Parathyroid adenoma (tissue), 2 donors: ENCODE results near the gene GRIK3.
"Not testable (repeated sequence)": the region's sequence is repeated elsewhere in the genome, so short reads cannot be mapped to it uniquely, and the experiment has no call there.

ENCODE experiments used
- H2AFZ ChIP-seq: fragments of 300-600 bp; sonication (generic); one replicate; pipeline ENCODE4 v1.7.0; 2017; ENCODE audit warnings: antibody characterized with exemption, mild to moderate bottlenecking
- H3K27ac ChIP-seq: fragments of 300-600 bp; sonication (generic); one replicate; pipeline ENCODE4 v1.7.0; 2017
- H3K27me3 ChIP-seq: fragments of 300-600 bp; sonication (generic); one replicate; pipeline ENCODE4 v1.7.0; 2017; ENCODE audit warnings: low read length; ENCODE audit not compliant: control insufficient read depth, insufficient read depth
- H3K36me3 ChIP-seq: fragments of 300-600 bp; sonication (generic); one replicate; pipeline ENCODE4 v1.7.0; 2017; ENCODE audit warnings: low read length; ENCODE audit not compliant: control insufficient read depth, insufficient read depth
- H3K4me1 ChIP-seq: fragments of 300-600 bp; sonication (generic); one replicate; pipeline ENCODE4 v1.7.0; 2017; ENCODE audit warnings: control low read depth
- H3K4me2 ChIP-seq: fragments of 300-600 bp; sonication (generic); one replicate; pipeline ENCODE4 v1.7.0; 2017; ENCODE audit warnings: low read length
- H3K4me3 ChIP-seq: fragments of 300-600 bp; sonication (generic); one replicate; pipeline ENCODE4 v1.7.0; 2017; ENCODE audit warnings: low read depth, low read length
- H3K79me2 ChIP-seq: fragments of 300-600 bp; sonication (generic); one replicate; pipeline ENCODE4 v1.7.0; 2017; ENCODE audit warnings: control low read depth
- H3K9ac ChIP-seq: fragments of 300-600 bp; sonication (generic); one replicate; pipeline ENCODE4 v1.7.0; 2017; ENCODE audit warnings: mild to moderate bottlenecking
- H3K9me3 ChIP-seq: fragments of 300-600 bp; sonication (generic); one replicate; pipeline ENCODE4 v1.7.0; 2017; ENCODE audit warnings: low read length; ENCODE audit not compliant: control insufficient read depth
- TF ChIP-seq, protein P1 (sequence below): fragments of 300-600 bp; sonication (generic); IDR thresholded peaks from one replicate; pipeline ENCODE4 v1.7.0; 2017; ENCODE audit warnings: antibody characterized with exemption, mild to moderate bottlenecking
- donor health status: primary hyperparathyroidism.

Gene GRIK3

DNA sequence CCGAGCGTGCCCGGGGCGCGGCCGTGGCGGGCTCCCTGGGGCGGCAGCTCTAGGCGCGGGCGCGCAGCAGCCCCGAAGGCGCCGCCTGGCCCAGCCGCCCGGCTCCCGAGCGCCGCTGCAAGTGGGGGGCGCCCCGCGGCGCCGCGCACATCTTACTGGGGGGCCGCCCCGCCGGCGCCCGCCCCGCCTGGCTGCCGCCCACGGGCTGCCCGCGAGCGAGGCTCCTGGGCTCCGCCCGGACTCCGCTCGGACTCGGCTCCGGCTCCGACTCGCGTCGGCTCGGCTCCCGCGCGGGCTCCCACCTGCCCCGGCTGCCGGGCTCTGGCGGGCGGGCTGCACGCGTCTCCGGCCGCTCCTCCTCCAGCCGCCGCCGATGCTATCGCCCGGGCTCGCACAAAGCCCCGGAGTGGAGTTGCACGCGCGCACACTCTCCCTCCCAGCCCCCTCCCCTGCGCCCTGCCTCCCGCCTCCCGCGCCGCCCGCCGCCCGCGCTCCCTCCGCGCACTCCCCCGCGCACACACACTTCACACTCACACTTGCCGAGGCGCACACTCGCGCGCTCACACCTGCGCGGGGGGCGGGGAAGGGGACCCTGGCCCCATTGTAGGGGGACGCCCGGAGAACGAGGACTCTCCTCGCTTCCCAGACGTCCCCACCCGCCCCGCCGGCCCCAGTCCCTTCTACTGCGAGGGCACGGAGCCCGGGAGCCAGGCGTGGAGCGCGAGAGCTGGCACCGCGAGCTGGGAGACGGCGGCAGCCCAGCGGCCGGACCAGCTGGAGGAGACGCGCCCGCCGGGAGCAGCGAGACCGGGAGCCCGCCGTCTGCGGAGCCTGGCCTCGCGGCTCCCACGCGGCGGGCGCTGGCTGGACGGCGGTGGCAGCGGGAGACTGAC lies at the start of gene GRIK3:
Gene GRIK3 (minus strand): TSS at position 395 of the 893 bp plus-strand sequence. CDS start 407 bp downstream, outside the sequence.
- no peak within 1 kb of the TSS for H3K9ac ChIP-seq
- H2AFZ ChIP-seq: no peak within 1 kb of the TSS
- no peaks in the 10 kb centered on the region for H3K36me3 ChIP-seq
- H3K27ac ChIP-seq: no peak within 1 kb of the TSS
- H3K27me3 ChIP-seq: peaks cover 9% of the 10 kb centered on the region
- H3K4me2 ChIP-seq: peak within 1 kb of the TSS; percentile 31
- no peaks in the 10 kb centered on the region for H3K4me1 ChIP-seq
- no peaks in the 10 kb centered on the region for H3K9me3 ChIP-seq
- H3K79me2 ChIP-seq: no peaks in the 10 kb centered on the region
- TF ChIP-seq, protein P1, sequence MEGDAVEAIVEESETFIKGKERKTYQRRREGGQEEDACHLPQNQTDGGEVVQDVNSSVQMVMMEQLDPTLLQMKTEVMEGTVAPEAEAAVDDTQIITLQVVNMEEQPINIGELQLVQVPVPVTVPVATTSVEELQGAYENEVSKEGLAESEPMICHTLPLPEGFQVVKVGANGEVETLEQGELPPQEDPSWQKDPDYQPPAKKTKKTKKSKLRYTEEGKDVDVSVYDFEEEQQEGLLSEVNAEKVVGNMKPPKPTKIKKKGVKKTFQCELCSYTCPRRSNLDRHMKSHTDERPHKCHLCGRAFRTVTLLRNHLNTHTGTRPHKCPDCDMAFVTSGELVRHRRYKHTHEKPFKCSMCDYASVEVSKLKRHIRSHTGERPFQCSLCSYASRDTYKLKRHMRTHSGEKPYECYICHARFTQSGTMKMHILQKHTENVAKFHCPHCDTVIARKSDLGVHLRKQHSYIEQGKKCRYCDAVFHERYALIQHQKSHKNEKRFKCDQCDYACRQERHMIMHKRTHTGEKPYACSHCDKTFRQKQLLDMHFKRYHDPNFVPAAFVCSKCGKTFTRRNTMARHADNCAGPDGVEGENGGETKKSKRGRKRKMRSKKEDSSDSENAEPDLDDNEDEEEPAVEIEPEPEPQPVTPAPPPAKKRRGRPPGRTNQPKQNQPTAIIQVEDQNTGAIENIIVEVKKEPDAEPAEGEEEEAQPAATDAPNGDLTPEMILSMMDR: no peak
- H3K4me3 ChIP-seq: no peak within 1 kb of the TSS

DNA sequence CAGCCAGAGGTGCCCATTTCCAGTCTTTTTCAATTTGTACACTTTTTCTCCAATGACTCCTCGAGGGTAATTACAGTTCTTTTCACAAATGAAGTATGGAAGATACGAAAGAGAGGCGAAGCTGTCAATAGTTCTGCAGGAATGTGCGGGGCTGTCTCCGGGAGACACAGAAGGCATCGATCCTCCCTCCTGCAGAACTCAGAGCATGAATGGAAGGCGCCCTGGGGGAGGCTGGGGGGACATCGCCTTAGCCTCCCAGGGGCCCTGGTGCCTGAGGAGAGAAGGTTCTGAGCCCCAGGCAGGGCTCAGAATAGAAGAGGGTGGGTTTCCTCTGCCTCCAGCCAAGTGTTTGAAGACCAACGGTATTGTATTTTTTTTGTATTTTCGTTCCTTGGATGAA lies 49.7 kb upstream of the GRIK3 start:
- Histone ChIP-seq H3K9me3 (no peaks in the 10 kb centered on the region), H3K4me3 (no peak overlapping the region), H3K4me1 (no peaks in the 10 kb centered on the region), H2AFZ (no peak overlapping the region), H3K9ac (no peak overlapping the region), H3K4me2 (no peak overlapping the region), H3K79me2 (no peaks in the 10 kb centered on the region), H3K36me3 (no peaks in the 10 kb centered on the region), H3K27me3 (no peaks in the 10 kb centered on the region), H3K27ac (no peak overlapping the region)
- TF ChIP-seq, protein P1: no peak

DNA sequence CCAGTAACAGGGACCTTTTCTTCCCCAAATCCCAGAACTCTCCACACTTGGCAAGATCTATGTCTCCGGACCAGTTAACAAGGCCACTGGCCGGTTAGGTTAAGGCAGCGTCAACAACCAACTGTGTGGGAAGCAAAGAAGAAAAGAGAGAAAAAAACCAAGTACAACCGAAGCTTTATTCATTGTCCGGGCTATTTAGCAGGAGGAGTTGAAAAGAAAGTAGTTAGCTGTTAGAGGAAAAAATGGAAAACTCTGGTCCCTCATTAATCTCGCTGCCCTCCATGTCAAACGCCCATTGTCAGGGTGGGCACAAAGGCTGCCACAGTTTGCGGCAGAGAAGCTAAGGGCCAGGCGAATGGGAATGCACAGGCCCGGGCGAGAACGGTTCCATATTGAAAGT lies 49.3 kb upstream of the GRIK3 start:
- no peaks in the 10 kb centered on the region for H3K27me3 ChIP-seq

DNA sequence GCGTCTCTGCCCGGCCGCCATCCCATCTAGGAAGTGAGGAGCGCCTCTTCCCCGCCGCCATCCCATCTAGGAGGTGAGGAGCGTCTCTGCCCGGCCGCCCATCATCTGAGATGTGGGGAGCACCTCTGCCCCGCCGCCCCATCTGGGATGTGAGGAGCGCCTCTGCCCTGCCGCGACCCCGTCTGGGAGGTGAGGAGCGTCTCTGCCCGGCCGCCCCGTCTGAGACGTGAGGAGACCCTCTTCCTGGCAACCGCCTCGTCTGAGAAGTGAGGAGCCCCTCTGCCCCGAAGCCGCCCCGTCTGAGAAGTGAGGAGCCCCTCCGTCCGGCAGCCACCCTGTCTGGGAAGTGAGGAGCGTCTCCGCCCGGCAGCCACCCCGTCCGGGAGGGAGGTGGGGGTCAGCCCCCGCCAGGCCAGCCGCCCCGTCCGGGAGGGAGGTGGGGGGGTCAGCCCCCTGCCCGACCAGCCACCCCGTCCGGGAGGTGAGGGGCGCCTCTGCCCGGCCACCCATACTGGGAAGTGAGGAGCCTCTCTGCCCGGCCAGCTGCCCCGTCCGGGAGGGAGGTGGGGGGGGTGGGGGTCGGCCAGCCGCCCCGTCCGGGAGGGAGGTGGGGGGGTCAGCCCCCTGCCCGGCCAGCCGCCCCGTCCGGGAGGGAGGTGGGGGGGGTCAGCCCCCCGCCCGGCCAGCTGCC lies 46.1 kb upstream of the GRIK3 start:
- H3K9ac ChIP-seq, H3K27ac ChIP-seq, H3K79me2 ChIP-seq, H2AFZ ChIP-seq, H3K36me3 ChIP-seq, H3K27me3 ChIP-seq, H3K4me1 ChIP-seq, H3K4me3 ChIP-seq, H3K4me2 ChIP-seq, H3K9me3 ChIP-seq: not testable (repeated sequence)

More for the DNA sequence above, 49.3 kb upstream of the GRIK3 start:
- TF ChIP-seq, protein P1: no peak
- no peaks in the 10 kb centered on the region for H3K9me3 ChIP-seq
- H2AFZ ChIP-seq: no peak overlapping the region
- no peak overlapping the region for H3K4me2 ChIP-seq
- no peak overlapping the region for H3K27ac ChIP-seq
- H3K4me3 ChIP-seq: no peak overlapping the region
- H3K79me2 ChIP-seq: no peaks in the 10 kb centered on the region
- no peak overlapping the region for H3K9ac ChIP-seq
- H3K36me3 ChIP-seq: no peaks in the 10 kb centered on the region
- no peaks in the 10 kb centered on the region for H3K4me1 ChIP-seq

DNA sequence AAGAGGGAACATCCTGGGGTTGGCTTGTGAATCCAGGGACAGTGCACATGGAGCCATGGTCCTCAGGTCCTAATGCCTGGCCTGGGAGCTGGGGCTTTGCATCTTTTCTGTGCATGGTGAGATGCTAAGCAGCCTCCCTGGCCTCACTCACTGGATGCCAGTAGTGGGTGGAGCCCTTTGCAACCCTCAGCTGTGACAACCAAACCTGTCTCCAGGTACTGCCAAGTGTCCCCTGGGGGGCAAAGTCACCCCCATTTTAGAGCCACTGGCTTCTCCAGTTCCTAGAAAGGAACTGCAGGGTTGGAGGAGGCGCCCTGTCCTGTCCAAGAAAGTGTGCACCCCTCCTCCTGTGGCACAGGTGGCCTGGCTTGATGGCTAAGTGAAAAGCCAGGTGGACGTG lies 44.6 kb upstream of the GRIK3 start:
- Histone ChIP-seq H3K27me3 (no peaks in the 10 kb centered on the region), H3K4me2 (no peak overlapping the region), H3K36me3 (no peaks in the 10 kb centered on the region), H2AFZ (no peak overlapping the region), H3K4me3 (no peak overlapping the region), H3K4me1 (no peaks in the 10 kb centered on the region), H3K79me2 (no peaks in the 10 kb centered on the region), H3K9ac (no peak overlapping the region), H3K27ac (no peak overlapping the region), H3K9me3 (no peaks in the 10 kb centered on the region)
- TF ChIP-seq, protein P1: no peak
